Mesenchymal stem cell (in vitro differentiated cells and primary cell): ENCODE results near the gene CDRT15.

Experiments
- DNase-seq: peaks from one replicate; pipeline ENCODE4 v3.0.0-alpha.2; 2013
- H2AFZ ChIP-seq: one replicate; pipeline ENCODE4 v1.6.1; 2013; ENCODE audit warnings: low read depth, mild to moderate bottlenecking, control low read depth, inconsistent platforms, low read length, moderate library complexity
- H2AK5ac ChIP-seq: 2 replicates; pipeline ENCODE4 v1.6.1; 2013; ENCODE audit warnings: low read length, moderate library complexity, mild to moderate bottlenecking, inconsistent platforms; ENCODE audit not compliant: severe bottlenecking
- H2BK120ac ChIP-seq: one replicate; pipeline ENCODE4 v1.6.1; 2013; ENCODE audit warnings: low read depth, mild to moderate bottlenecking, inconsistent platforms, low read length, moderate library complexity
- H2BK12ac ChIP-seq, 2 experiments: one replicate each; pipeline ENCODE4 v1.6.1; 2013; ENCODE audit warnings: inconsistent platforms in 2 of 2, low read length in 2 of 2, mild to moderate bottlenecking in 2 of 2, moderate library complexity in 2 of 2, control low read depth in 1 of 2
- H2BK15ac ChIP-seq: one replicate; pipeline ENCODE4 v1.6.1; 2013; ENCODE audit warnings: mild to moderate bottlenecking, low read depth, inconsistent platforms; ENCODE audit not compliant: poor library complexity, severe bottlenecking
- H2BK5ac ChIP-seq: 2 replicates; pipeline ENCODE4 v1.6.1; 2013; ENCODE audit warnings: low read depth, mild to moderate bottlenecking, low read length, control low read depth, inconsistent platforms; ENCODE audit not compliant: poor library complexity, severe bottlenecking
- H3K14ac ChIP-seq, 2 experiments: one replicate each; pipeline ENCODE4 v1.6.1; 2013; ENCODE audit warnings: inconsistent platforms in 2 of 2, low read length in 2 of 2, control low read depth in 1 of 2, mild to moderate bottlenecking in 1 of 2, moderate library complexity in 1 of 2
- H3K18ac ChIP-seq, 2 experiments: one replicate each; pipeline ENCODE4 v1.6.1; 2013; ENCODE audit warnings: inconsistent platforms in 2 of 2, low read length in 2 of 2, control low read depth in 1 of 2, low read depth in 1 of 2, mild to moderate bottlenecking in 1 of 2
- H3K23ac ChIP-seq, 2 experiments: one replicate each; pipeline ENCODE4 v1.6.1; 2013; ENCODE audit warnings: inconsistent platforms in 2 of 2, low read length in 2 of 2, mild to moderate bottlenecking in 2 of 2, moderate library complexity in 2 of 2, control low read depth in 1 of 2
- H3K27ac ChIP-seq: 2 replicates; pipeline ENCODE4 v1.5.1; 2013; ENCODE audit warnings: mild to moderate bottlenecking, moderate library complexity, low read length, control low read depth, inconsistent platforms; ENCODE audit not compliant: poor library complexity, severe bottlenecking
- H3K27me3 ChIP-seq, 2 experiments: 2 replicates each; pipeline versions ENCODE4 v1.6.1 to v1.7.0; 2013; ENCODE audit warnings: low read length in 2 of 2, mild to moderate bottlenecking in 2 of 2, moderate library complexity in 2 of 2, control low read depth in 1 of 2, inconsistent platforms in 1 of 2; ENCODE audit not compliant: control insufficient read depth in 1 of 2, insufficient read depth in 1 of 2
- H3K36me3 ChIP-seq, 2 experiments: 2 replicates each; pipeline versions ENCODE4 v1.6.1 to v1.7.0; 2013; ENCODE audit warnings: low read length in 2 of 2, control low read depth in 1 of 2, inconsistent platforms in 1 of 2, low read depth in 1 of 2, mild to moderate bottlenecking in 1 of 2; ENCODE audit not compliant: insufficient read depth in 2 of 2, control insufficient read depth in 1 of 2
- H3K4ac ChIP-seq, 2 experiments: one replicate each; pipeline ENCODE4 v1.6.1; 2013; ENCODE audit warnings: inconsistent platforms in 2 of 2, low read length in 2 of 2, mild to moderate bottlenecking in 2 of 2, moderate library complexity in 2 of 2, control low read depth in 1 of 2, low read depth in 1 of 2
- H3K4me1 ChIP-seq: 2 replicates; pipeline ENCODE4 v1.6.1; 2013; ENCODE audit warnings: low read depth, low read length, control low read depth; ENCODE audit not compliant: control insufficient read depth, insufficient read depth
- H3K4me2 ChIP-seq: 2 replicates; pipeline ENCODE4 v1.6.1; 2013; ENCODE audit warnings: low read length, mild to moderate bottlenecking, inconsistent platforms; ENCODE audit not compliant: poor library complexity, severe bottlenecking
- H3K4me3 ChIP-seq, 2 experiments: 2 replicates each; pipeline versions ENCODE4 v1.5.1 to v1.7.0; 2013; ENCODE audit warnings: low read length in 2 of 2, mild to moderate bottlenecking in 2 of 2, control low read depth in 1 of 2, low read depth in 1 of 2; ENCODE audit not compliant: insufficient read depth in 1 of 2
- H3K79me1 ChIP-seq: replicated peaks from 2 replicates; pipeline ENCODE4 v1.6.1; 2013; ENCODE audit warnings: mild to moderate bottlenecking, control low read depth, low read length, inconsistent platforms; ENCODE audit not compliant: poor library complexity, severe bottlenecking
- H3K9ac ChIP-seq: 2 replicates; pipeline ENCODE4 v1.7.0; 2013; ENCODE audit warnings: mild to moderate bottlenecking, low read length, moderate library complexity
- H3K9me3 ChIP-seq: 2 replicates; pipeline ENCODE4 v1.7.0; 2013; ENCODE audit warnings: mild to moderate bottlenecking, low read length; ENCODE audit not compliant: control insufficient read depth
- H4K8ac ChIP-seq: one replicate; pipeline ENCODE4 v1.6.1; 2013; ENCODE audit warnings: inconsistent platforms, mild to moderate bottlenecking, low read length, moderate library complexity
- H4K91ac ChIP-seq: one replicate; pipeline ENCODE4 v1.6.1; 2013; ENCODE audit warnings: mild to moderate bottlenecking, low read length, inconsistent platforms
- WGBS: methylation state at CpG from one replicate; pipeline ENCODE4 v1.1.7; 2013; ENCODE audit warnings: mixed read lengths; 5-methylcytosine and 5-hydroxymethylcytosine counted together

CDRT15 gene

DNA sequence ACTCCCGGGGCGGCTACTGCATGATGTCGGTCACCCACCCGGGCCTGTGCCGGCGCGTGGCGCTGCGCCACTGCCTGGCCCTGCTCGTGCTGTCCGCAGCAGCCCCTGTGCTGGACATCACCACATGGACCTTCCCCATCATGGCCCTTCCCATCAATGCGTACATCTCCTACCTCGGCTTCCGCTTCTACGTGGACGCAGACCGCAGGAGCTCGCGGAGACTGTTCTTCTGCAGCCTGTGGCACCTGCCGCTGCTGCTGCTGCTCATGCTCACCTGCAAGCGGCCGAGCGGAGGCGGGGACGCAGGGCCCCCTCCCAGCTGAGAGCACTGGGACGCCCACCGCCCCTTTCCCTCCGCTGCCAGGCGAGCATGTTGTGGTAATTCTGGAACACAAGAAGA, 29.8 kb downstream of the CDRT15 start:
- Histone ChIP-seq H3K36me3 (peaks cover 22 to 32% of the 10 kb centered on the region in 2 experiments), H2BK15ac (no peak overlapping the region), H3K27ac (no peak overlapping the region), H3K4me1 (peaks cover 4% of the 10 kb centered on the region), H3K14ac (no peak overlapping the region), H4K8ac (no peak overlapping the region), H2AK5ac (no peak overlapping the region), H2BK5ac (no peak overlapping the region), H4K91ac (no peak overlapping the region), H3K27me3 (no peaks in the 10 kb centered on the region), H2BK12ac (no peak overlapping the region), H3K9me3 (no peaks in the 10 kb centered on the region), H3K23ac (no peak overlapping the region), H2AFZ (no peak overlapping the region), H3K79me1 (peaks cover 4% of the 10 kb centered on the region), H3K4me3 (no peak overlapping the region), H3K4ac (no peak overlapping the region), H3K18ac (no peak overlapping the region), H2BK120ac (no peak overlapping the region), H3K4me2 (no peak overlapping the region), H3K9ac (no peak overlapping the region)
- DNase-seq: no peak
- 97% methylated on average over 29 of the region's 29 CpGs for WGBS

- no peak overlapping the region for H3K23ac ChIP-seq
- H3K4me2 ChIP-seq: no peak overlapping the region
- H2BK120ac ChIP-seq: no peak overlapping the region
- no peak overlapping the region for H3K18ac ChIP-seq
- peaks cover 4% of the 10 kb centered on the region for H3K79me1 ChIP-seq
- H3K4ac ChIP-seq: no peak overlapping the region
- no peak overlapping the region for H3K14ac ChIP-seq
- H3K36me3 ChIP-seq: peaks cover 22 to 29% of the 10 kb centered on the region in 2 experiments
- H2BK5ac ChIP-seq: no peak overlapping the region
- H3K9ac ChIP-seq: no peak overlapping the region
- H3K27me3 ChIP-seq: no peaks in the 10 kb centered on the region
- peaks cover 4% of the 10 kb centered on the region for H3K4me1 ChIP-seq
- no peak overlapping the region for H3K27ac ChIP-seq
- no peak overlapping the region for H2BK15ac ChIP-seq
- no peak overlapping the region for H4K8ac ChIP-seq
- H4K91ac ChIP-seq: no peak overlapping the region
- no peak overlapping the region for H2AFZ ChIP-seq
- H3K4me3 ChIP-seq: no peak overlapping the region
- DNase-seq: no peak
- WGBS: 95% methylated on average over 13 of the region's 13 CpGs
- H2BK12ac ChIP-seq: no peak overlapping the region
- H3K9me3 ChIP-seq: no peaks in the 10 kb centered on the region
- no peak overlapping the region for H2AK5ac ChIP-seq
These were observed 30.6 kb downstream of the CDRT15 start for GRCh38 chr17:14205992-14206461.

DNA sequence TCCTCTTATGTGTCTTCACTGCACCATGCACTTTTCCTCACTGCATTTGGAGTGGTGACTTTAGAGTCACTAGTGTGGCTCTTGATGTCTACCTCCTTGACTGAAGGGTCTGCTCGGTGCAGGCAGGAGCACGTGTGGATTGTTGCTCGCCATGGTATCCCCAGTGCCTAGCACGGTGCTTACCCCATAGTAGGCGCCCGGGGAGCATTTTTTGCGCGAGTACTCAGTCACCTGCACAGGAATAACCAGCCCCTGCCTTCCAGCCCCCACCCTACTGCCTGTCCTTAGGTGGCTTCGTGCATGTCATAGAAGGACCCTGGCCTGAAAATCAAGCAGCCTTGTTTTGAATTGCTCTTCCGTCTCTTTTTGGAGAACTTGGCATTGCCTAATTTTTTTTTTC, 31.3 kb downstream of the CDRT15 start:
- Histone ChIP-seq H3K14ac (no peak overlapping the region), H3K4me3 (no peak overlapping the region), H4K8ac (no peak overlapping the region), H3K27ac (no peak overlapping the region), H3K4ac (no peak overlapping the region), H2BK12ac (no peak overlapping the region), H2AK5ac (no peak overlapping the region), H3K79me1 (peaks cover 4% of the 10 kb centered on the region), H2BK5ac (no peak overlapping the region), H3K9ac (no peak overlapping the region), H3K36me3 (peaks cover 22 to 29% of the 10 kb centered on the region in 2 experiments), H2BK15ac (no peak overlapping the region), H3K9me3 (no peaks in the 10 kb centered on the region), H4K91ac (no peak overlapping the region), H3K4me1 (peaks cover 4% of the 10 kb centered on the region), H3K23ac (no peak overlapping the region), H2BK120ac (no peak overlapping the region), H3K4me2 (no peak overlapping the region), H3K18ac (no peak overlapping the region), H3K27me3 (no peaks in the 10 kb centered on the region), H2AFZ (no peak overlapping the region)
- DNase-seq: no peak
- 97% methylated on average over 10 of the region's 10 CpGs for WGBS

DNA sequence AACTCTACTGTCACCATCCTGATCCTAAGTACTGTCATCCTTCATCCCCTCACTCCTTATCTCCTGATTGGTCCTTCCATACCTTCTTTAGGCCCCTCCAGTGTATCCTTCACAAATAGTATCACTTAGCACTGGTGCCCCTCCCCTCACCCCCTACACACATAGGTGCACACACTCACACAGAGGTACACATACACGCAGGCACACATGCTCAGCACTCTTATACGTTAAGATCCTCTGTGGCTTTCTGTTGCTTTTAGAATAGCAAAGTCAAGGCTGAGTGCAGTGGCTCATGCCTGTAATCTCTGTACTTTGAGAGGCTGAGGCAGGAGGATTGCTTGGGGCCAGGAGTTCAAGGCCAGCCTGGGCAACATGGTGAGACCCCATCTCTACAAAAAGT, 32.1 kb downstream of the CDRT15 start:
- H3K14ac ChIP-seq: no peak overlapping the region
- H3K79me1 ChIP-seq: peaks cover 4% of the 10 kb centered on the region
- H2AK5ac ChIP-seq: no peak overlapping the region
- H3K4ac ChIP-seq: no peak overlapping the region
- H3K36me3 ChIP-seq: peaks cover 17 to 23% of the 10 kb centered on the region in 2 experiments
- H3K4me3 ChIP-seq: no peak overlapping the region
- no peak overlapping the region for H4K8ac ChIP-seq
- H2BK15ac ChIP-seq: no peak overlapping the region
- no peaks in the 10 kb centered on the region for H3K27me3 ChIP-seq
- H3K23ac ChIP-seq: no peak overlapping the region
- H2BK5ac ChIP-seq: no peak overlapping the region
- no peak overlapping the region for H2AFZ ChIP-seq
- no peak overlapping the region for H2BK12ac ChIP-seq
- H3K4me1 ChIP-seq: peaks cover 4% of the 10 kb centered on the region
- DNase-seq: no peak
- H2BK120ac ChIP-seq: no peak overlapping the region
- H3K27ac ChIP-seq: no peak overlapping the region
- no peak overlapping the region for H3K4me2 ChIP-seq
- H4K91ac ChIP-seq: no peak overlapping the region
- no peak overlapping the region for H3K18ac ChIP-seq
- WGBS: 98% methylated on average over 2 of the region's 2 CpGs
- no peaks in the 10 kb centered on the region for H3K9me3 ChIP-seq
- no peak overlapping the region for H3K9ac ChIP-seq
